Stimulated activated CD4-positive, alpha-beta T cell treated with anti-CD3 and anti-CD28 coated beads, TNF-alpha, amount 100 ng/mL, for 24 hours (primary cell): ENCODE data around the gene ATP13A1.

Experiments used
- DNase-seq, 3 experiments: peaks; one replicate each; pipeline ENCODE4 v3.0.0-alpha.2; 2020; ENCODE audit warnings: low read depth in 3 of 3

Gene ATP13A1

GRCh38 chr19:19643158-19644053 is 20.1 kb downstream of the ATP13A1 start, which contains the start of gene GMIP:
Gene GMIP (minus strand): TSS chr19:19643657. CDS start chr19:19643529, 128 bp downstream.
- DNase-seq, result peak; percentile 68 to 86 (median 73)

GRCh38 chr19:19642506-19643157 is 20.8 kb downstream of the ATP13A1 start:
- peak in 1 of 3 experiments; percentile 54 for DNase-seq

- no peak for DNase-seq
These were observed 25.8 kb downstream of the ATP13A1 start for GRCh38 chr19:19637523-19638251.

GRCh38 chr19:19637186-19637522 is 26.3 kb downstream of the ATP13A1 start:
- no peak for DNase-seq

GRCh38 chr19:19636573-19637185 is 26.8 kb downstream of the ATP13A1 start:
- DNase-seq, result no peak

- DNase-seq, result no peak
These were observed 28.2 kb downstream of the ATP13A1 start for GRCh38 chr19:19635313-19635702.

- DNase-seq, result no peak
These were observed 28.8 kb downstream of the ATP13A1 start for GRCh38 chr19:19634516-19635312.

GRCh38 chr19:19633711-19634515 is 29.6 kb downstream of the ATP13A1 start:
- no peak for DNase-seq

GRCh38 chr19:19632661-19633060 is 30.8 kb downstream of the ATP13A1 start:
- DNase-seq, result no peak

- no peak for DNase-seq
These were observed 32.1 kb downstream of the ATP13A1 start for GRCh38 chr19:19631346-19631745.

GRCh38 chr19:19630426-19630825 is 33.0 kb downstream of the ATP13A1 start:
- no peak for DNase-seq

- DNase-seq, result no peak
These were observed 33.4 kb downstream of the ATP13A1 start for GRCh38 chr19:19630062-19630414.

GRCh38 chr19:19628501-19629134 is 34.9 kb downstream of the ATP13A1 start:
- DNase-seq, result peak in 1 of 3 experiments; percentile 51

GRCh38 chr19:19627621-19628500 is 35.6 kb downstream of the ATP13A1 start, which contains the start of gene LPAR2:
Gene LPAR2 (minus strand): TSS chr19:19628220. CDS start chr19:19627275, 945 bp downstream.
- peak in 1 of 3 experiments; percentile 63 for DNase-seq

- no peak for DNase-seq
These were observed 36.7 kb downstream of the ATP13A1 start for GRCh38 chr19:19626516-19627472.

- DNase-seq, result no peak
These were observed 39.4 kb downstream of the ATP13A1 start for GRCh38 chr19:19624032-19624570.

- DNase-seq, result no peak
These were observed 40.1 kb downstream of the ATP13A1 start for GRCh38 chr19:19623383-19623782.
